WTC11 (cell line): Measurements from ENCODE around the gene LAMC2. TPM values are rescaled to one million over a fixed set of nuclear protein-coding genes. Genes with fewer than 3 reads are reported as not detected.

Experiments
- ATAC-seq: fragments of 200-7000 bp; cut with Tn5 transposase; 2 replicates; pipeline ENCODE4 v1.10.0; 2021; ENCODE audit warnings: mild to moderate bottlenecking, moderate library complexity
- CTCF ChIA-PET: fragments of 300-600 bp; sonication (Branson Sonifier 250); formaldehyde crosslinking; loops from one replicate; lab custom pipeline; 2021; ENCODE audit warnings: antibody characterized with exemption; lab: Charles Lee
- POLR2A ChIA-PET: fragments of 350-600 bp; sonication (Branson Sonifier 250); formaldehyde crosslinking; loops from one replicate; lab custom pipeline; 2021; ENCODE audit warnings: antibody characterized with exemption; lab: Charles Lee
- DNase-seq: peaks from one replicate; pipeline ENCODE4 v3.0.0; 2021; ENCODE audit warnings: low spot score
- H3K27ac Mint-ChIP-seq: 2 replicates; pipeline ENCODE4 v1.8.0; 2021; ENCODE audit warnings: mixed read lengths
- H3K27me3 Mint-ChIP-seq: 2 replicates; pipeline ENCODE4 v1.8.0; 2021; ENCODE audit warnings: low read depth, mild to moderate bottlenecking, moderate library complexity, mixed read lengths
- H3K36me3 Mint-ChIP-seq: 2 replicates; pipeline ENCODE4 v1.8.0; 2021; ENCODE audit warnings: mixed read lengths
- H3K4me1 Mint-ChIP-seq: 2 replicates; pipeline ENCODE4 v1.8.0; 2022; ENCODE audit warnings: mixed read lengths
- H3K4me3 Mint-ChIP-seq: 2 replicates; pipeline ENCODE4 v1.8.0; 2021; ENCODE audit warnings: mild to moderate bottlenecking, moderate library complexity, mixed read lengths
- H3K9me3 Mint-ChIP-seq: 2 replicates; pipeline ENCODE4 v1.8.0; 2021; ENCODE audit warnings: mixed read lengths
- CTCF ChIP-seq: fragments of 200-600 bp; IDR thresholded peaks from 2 replicates; pipeline ENCODE4 v1.8.0; 2022; ENCODE audit warnings: antibody characterized with exemption
- ELF4 ChIP-seq: sonication (generic); formaldehyde crosslinking; IDR thresholded peaks from 2 replicates; pipeline ENCODE4 v1.8.1; 2022; ENCODE audit warnings: low read depth, mild to moderate bottlenecking, moderate library complexity, missing genetic modification reagents
- HMGA2 ChIP-seq: fragments of 250-450 bp; sonication (Bioruptor Pico); IDR thresholded peaks from 2 replicates; pipeline ENCODE4 v1.4.0; 2021; ENCODE audit warnings: mild to moderate bottlenecking, moderate library complexity
- HMGXB4 ChIP-seq: sonication (generic); formaldehyde crosslinking; IDR thresholded peaks from 2 replicates; pipeline ENCODE4 v1.8.1; 2023; ENCODE audit warnings: mild to moderate bottlenecking, moderate library complexity, missing genetic modification reagents
- JAZF1 ChIP-seq: fragments of 250-450 bp; sonication (Bioruptor Pico); IDR thresholded peaks from 2 replicates; pipeline ENCODE4 v1.9.0; 2021; ENCODE audit warnings: moderate library complexity, mild to moderate bottlenecking, inconsistent platforms
- JUN ChIP-seq: sonication (generic); formaldehyde crosslinking; IDR thresholded peaks from 2 replicates; pipeline ENCODE4 v1.8.0; 2023; ENCODE audit warnings: mild to moderate bottlenecking, missing genetic modification reagents
- MYBL2 ChIP-seq: sonication (generic); formaldehyde crosslinking; IDR thresholded peaks from 2 replicates; pipeline ENCODE4 v1.8.1; 2023; ENCODE audit warnings: mild to moderate bottlenecking, moderate library complexity, missing genetic modification reagents
- NFATC4 ChIP-seq: fragments of 250-450 bp; sonication (Bioruptor Pico); IDR thresholded peaks from 2 replicates; pipeline ENCODE4 v1.9.0; 2021; ENCODE audit warnings: mild to moderate bottlenecking
- NFE2L1 ChIP-seq: sonication (generic); formaldehyde crosslinking; IDR thresholded peaks from 2 replicates; pipeline ENCODE4 v1.8.1; 2023; ENCODE audit warnings: missing genetic modification reagents
- OVOL2 ChIP-seq: fragments of 250-450 bp; sonication (Bioruptor Pico); IDR thresholded peaks from 2 replicates; pipeline ENCODE4 v1.9.0; 2021; ENCODE audit warnings: mild to moderate bottlenecking, borderline replicate concordance
- SMAD3 ChIP-seq: sonication (generic); formaldehyde crosslinking; IDR thresholded peaks from 2 replicates; pipeline ENCODE4 v1.8.0; 2022; ENCODE audit warnings: missing genetic modification reagents, mild to moderate bottlenecking, borderline replicate concordance
- SP1 ChIP-seq: sonication (generic); formaldehyde crosslinking; conservative IDR thresholded peaks from 2 replicates; pipeline ENCODE4 v1.8.1; 2022; ENCODE audit warnings: missing genetic modification reagents
- TCF7 ChIP-seq: sonication (generic); formaldehyde crosslinking; IDR thresholded peaks from 2 replicates; pipeline ENCODE4 v1.8.0; 2022; ENCODE audit warnings: mild to moderate bottlenecking, low read depth, missing genetic modification reagents, moderate library complexity
- USF2 ChIP-seq: sonication (generic); formaldehyde crosslinking; IDR thresholded peaks from 2 replicates; pipeline ENCODE4 v1.8.1; 2023; ENCODE audit warnings: mild to moderate bottlenecking, missing genetic modification reagents, moderate library complexity
- ZBTB21 ChIP-seq: sonication (generic); formaldehyde crosslinking; IDR thresholded peaks from 2 replicates; pipeline ENCODE4 v1.8.1; 2023; ENCODE audit warnings: mild to moderate bottlenecking, missing genetic modification reagents, borderline replicate concordance
- ZBTB43 ChIP-seq: sonication (generic); formaldehyde crosslinking; IDR thresholded peaks from 2 replicates; pipeline ENCODE4 v1.8.1; 2023; ENCODE audit warnings: mild to moderate bottlenecking, missing genetic modification reagents
- ZMAT4 ChIP-seq: fragments of 250-450 bp; sonication (Bioruptor Pico); IDR thresholded peaks from 2 replicates; pipeline ENCODE4 v1.9.0; 2021; ENCODE audit warnings: mild to moderate bottlenecking
- ZNF138 ChIP-seq: sonication (generic); formaldehyde crosslinking; conservative IDR thresholded peaks from 2 replicates; pipeline ENCODE4 v1.8.1; 2022; ENCODE audit warnings: mild to moderate bottlenecking, moderate library complexity, missing genetic modification reagents
- ZNF263 ChIP-seq: sonication (generic); formaldehyde crosslinking; IDR thresholded peaks from 2 replicates; pipeline ENCODE4 v1.8.1; 2022; ENCODE audit warnings: low read depth, mild to moderate bottlenecking, moderate library complexity, missing genetic modification reagents
- ZNF512 ChIP-seq: sonication (generic); formaldehyde crosslinking; IDR thresholded peaks from 2 replicates; pipeline ENCODE4 v1.8.1; 2022; ENCODE audit warnings: missing genetic modification reagents, borderline replicate concordance
- total RNA-seq: library from RNA; stranded (reverse); gene quantifications from 3 replicates; pipeline ENCODE4 v1.2.3, GENCODE V29; 2021

Gene LAMC2
- total RNA-seq, 1 experiment from 2014 or later = 7.9 TPM

GRCh38 chr1:183267646-183268431 is 81.8 kb downstream of the LAMC2 start (continued):
- TF ChIP-seq ZMAT4 (CRISPR knock-in tag) (no peak), HMGXB4 (CRISPR knock-in tag) (no peak), HMGA2 (CRISPR knock-in tag) (no peak)
- TF ChIP-seq, all 79 proteins: peak for 0

GRCh38 chr1:183270541-183271141 is 84.6 kb downstream of the LAMC2 start:
- H3K9me3 Mint-ChIP-seq = no peaks in the 10 kb centered on the region
- H3K27me3 Mint-ChIP-seq = no peaks in the 10 kb centered on the region
- DNase-seq (no peak), ATAC-seq (no peak)
- H3K4me1 Mint-ChIP-seq = peaks cover 13% of the 10 kb centered on the region
- ChIA-PET POLR2A (no interaction called here), CTCF (interaction anchor here (1.3 kb wide), 1 partner anchor 43 kb away, joined by 3 read pairs; no protein-coding TSS in a partner anchor)
- TF ChIP-seq OVOL2 (CRISPR knock-in tag) (no peak), JUN (no peak), SP1 (CRISPR knock-in tag) (no peak), ZNF138 (CRISPR knock-in tag) (no peak), MYBL2 (CRISPR knock-in tag) (no peak), NFE2L1 (CRISPR knock-in tag) (no peak), NFATC4 (CRISPR knock-in tag) (no peak), CTCF (no peak), ZNF263 (no peak), SMAD3 (no peak), USF2 (no peak), ZBTB43 (CRISPR knock-in tag) (no peak), JAZF1 (no peak), ZNF512 (no peak), ELF4 (CRISPR knock-in tag) (no peak), ZBTB21 (CRISPR knock-in tag) (no peak), TCF7 (CRISPR knock-in tag) (no peak)
- no peak overlapping the region for H3K27ac Mint-ChIP-seq
- no peaks in the 10 kb centered on the region for H3K36me3 Mint-ChIP-seq
- H3K4me3 Mint-ChIP-seq = no peak overlapping the region
